SK-N-SH treated with all-trans-retinoic acid at 6 μM for 48 hours (cell line): ENCODE results near the gene HPS3.

Source experiments
- CREB5 ChIP-seq: fragments of 250-450 bp; sonication (Bioruptor Pico); IDR thresholded peaks from 2 replicates; pipeline ENCODE4 v1.5.1; 2020; ENCODE audit warnings: low read depth, mild to moderate bottlenecking, moderate library complexity
- CSDC2 ChIP-seq: fragments of 250-450 bp; sonication (Bioruptor Pico); IDR thresholded peaks from 2 replicates; pipeline ENCODE4 v1.5.0; 2020; ENCODE audit warnings: mild to moderate bottlenecking, moderate library complexity
- PATZ1 ChIP-seq: fragments of 250-450 bp; sonication (Bioruptor Pico); IDR thresholded peaks from 2 replicates; pipeline ENCODE4 v1.8.0; 2020; ENCODE audit warnings: mild to moderate bottlenecking, moderate library complexity, borderline replicate concordance
- TCF4 ChIP-seq: fragments of 250-450 bp; sonication (Bioruptor Pico); IDR thresholded peaks from 2 replicates; pipeline ENCODE4 v1.8.0; 2021; ENCODE audit warnings: mild to moderate bottlenecking, moderate library complexity, borderline replicate concordance
- TSHZ2 ChIP-seq: fragments of 250-450 bp; sonication (Bioruptor Pico); IDR thresholded peaks from 2 replicates; pipeline ENCODE4 v1.5.0; 2020; ENCODE audit warnings: mild to moderate bottlenecking, moderate library complexity
- ZFP3 ChIP-seq: fragments of 250-450 bp; sonication (Bioruptor Pico); IDR thresholded peaks from 2 replicates; pipeline ENCODE4 v1.5.0; 2020; ENCODE audit warnings: mild to moderate bottlenecking, moderate library complexity

- no peak for TF ChIP-seq TCF4 (CRISPR knock-in tag)
- TF ChIP-seq TSHZ2 (CRISPR knock-in tag) = no peak
- TF ChIP-seq CREB5 (CRISPR knock-in tag) = no peak
- TF ChIP-seq PATZ1 = no peak
- no peak for TF ChIP-seq ZFP3
- no peak for TF ChIP-seq CSDC2 (CRISPR knock-in tag)
These were observed 27.8 kb upstream of the HPS3 start for GRCh38 chr3:149101641-149102040.
